Measurements from ENCODE around the gene UBL5.
A peak's percentile ranks its signal among the peaks of the same experiment; 100 is the strongest.

UBL5 gene

GRCh38 chr19:9854282-9854846 lies 26.6 kb downstream of the UBL5 start:
- DNase-seq (ENCODE audit: low spot score) = no peak

DNA sequence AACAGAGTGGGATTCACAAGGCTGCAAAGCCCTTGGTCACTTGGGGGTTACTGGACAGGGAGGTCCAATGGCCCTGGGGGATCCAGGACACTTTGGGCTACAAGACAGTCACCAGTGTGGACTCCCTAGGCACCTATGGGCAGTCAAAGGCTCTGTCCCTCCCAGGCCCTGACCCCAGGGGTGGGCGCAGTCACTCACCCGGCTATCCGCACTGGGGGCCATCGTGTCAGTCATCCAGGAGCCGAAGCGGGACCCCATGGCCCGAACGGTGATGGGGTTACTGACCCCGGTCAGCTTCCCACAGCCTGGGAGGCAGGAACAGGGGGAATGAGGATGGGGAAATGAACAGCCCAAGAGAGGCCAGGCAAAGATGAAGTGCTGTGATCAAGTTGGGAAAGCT lies 28.9 kb downstream of the UBL5 start:
- no peak for DNase-seq (ENCODE audit: low spot score)

- DNase-seq (ENCODE audit: low spot score) = no peak
These were observed 29.5 kb downstream of the UBL5 start for GRCh38 chr19:9857076-9857721.

GRCh38 chr19:9857920-9858746 lies 30.4 kb downstream of the UBL5 start:
- peak; percentile 46 for DNase-seq (ENCODE audit: low spot score)

DNA sequence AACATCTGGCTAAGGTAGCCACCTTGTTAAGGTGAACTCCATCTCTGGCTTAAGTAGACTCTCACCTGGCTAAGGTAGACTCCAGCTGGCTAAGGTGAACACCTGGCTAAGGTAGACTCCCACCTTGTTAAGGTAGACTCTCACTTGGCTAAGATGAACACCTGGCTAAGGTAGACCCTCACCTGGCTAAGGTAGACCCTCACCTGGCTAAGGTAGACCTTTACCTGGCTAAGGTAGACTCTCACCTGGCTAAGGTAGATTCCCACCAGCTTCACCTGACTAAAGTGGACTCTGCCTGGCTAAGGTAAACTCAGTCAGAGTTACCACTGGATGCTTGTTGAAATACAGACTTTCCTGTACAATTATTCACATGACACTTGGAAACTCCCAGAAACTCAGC lies 31.0 kb downstream of the UBL5 start:
- no peak for DNase-seq (ENCODE audit: low spot score)

DNA sequence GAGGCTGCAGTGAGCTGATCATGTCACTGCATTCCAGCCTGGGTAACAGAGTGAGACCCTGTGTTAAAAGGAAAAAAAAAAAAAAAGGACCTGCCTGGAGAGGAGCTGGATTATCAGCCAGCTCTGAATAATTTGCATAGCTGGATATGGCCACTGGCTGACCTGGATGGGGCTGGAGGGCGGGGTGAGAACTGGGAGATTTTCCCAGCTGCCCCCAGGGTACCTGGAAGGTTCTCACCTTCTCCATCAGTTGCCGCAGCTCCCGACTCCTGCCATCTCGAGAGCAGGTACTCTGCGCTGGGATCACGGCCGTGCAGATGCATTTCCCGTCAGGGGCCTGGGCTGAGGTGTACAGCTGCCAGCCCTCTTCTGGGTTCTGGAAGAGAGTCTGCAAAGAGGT lies 32.7 kb downstream of the UBL5 start:
- DNase-seq (ENCODE audit: low spot score) = no peak

DNA sequence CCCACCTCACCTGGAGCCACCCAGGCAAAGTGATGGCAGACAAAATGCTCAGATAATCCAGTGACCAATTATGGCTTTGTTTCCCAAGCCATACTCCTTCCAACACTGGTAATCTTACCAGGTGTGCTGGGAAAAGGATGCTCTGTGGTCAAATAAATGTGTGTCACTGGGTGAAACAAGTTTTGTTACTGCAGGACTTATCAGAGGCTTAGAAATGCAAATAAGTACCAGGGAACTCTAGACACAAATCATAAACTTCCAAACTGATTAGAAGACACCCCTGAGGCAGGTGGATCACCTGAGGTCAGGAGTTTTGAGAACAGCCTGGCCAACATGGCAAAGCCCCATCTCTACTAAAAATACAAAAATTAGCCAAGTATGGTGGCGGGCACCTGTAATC lies 33.8 kb downstream of the UBL5 start:
- DNase-seq (ENCODE audit: low spot score) = no peak

GRCh38 chr19:9862938-9863337 lies 35.2 kb downstream of the UBL5 start:
- no peak for DNase-seq (ENCODE audit: low spot score)

DNA sequence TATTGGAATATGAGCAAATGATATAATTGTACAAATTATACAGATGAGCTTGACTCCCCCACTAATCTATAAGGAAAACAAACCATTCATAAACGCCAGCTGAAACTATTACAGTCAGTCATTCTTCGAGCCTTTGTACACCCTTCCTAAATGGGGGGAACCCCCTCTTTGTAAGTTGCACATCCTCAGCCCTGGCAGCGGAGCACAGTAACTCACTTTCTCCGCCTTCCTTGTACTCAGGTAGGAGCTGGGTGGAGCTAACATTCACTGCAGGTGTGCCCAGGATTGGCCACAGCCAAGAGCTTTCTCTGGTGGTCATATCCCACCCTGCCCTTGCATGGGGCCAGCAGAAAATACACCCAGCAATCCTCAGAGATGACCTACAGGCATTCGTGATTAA lies 36.0 kb downstream of the UBL5 start:
- peak; percentile 24 for DNase-seq (ENCODE audit: low spot score)

DNA sequence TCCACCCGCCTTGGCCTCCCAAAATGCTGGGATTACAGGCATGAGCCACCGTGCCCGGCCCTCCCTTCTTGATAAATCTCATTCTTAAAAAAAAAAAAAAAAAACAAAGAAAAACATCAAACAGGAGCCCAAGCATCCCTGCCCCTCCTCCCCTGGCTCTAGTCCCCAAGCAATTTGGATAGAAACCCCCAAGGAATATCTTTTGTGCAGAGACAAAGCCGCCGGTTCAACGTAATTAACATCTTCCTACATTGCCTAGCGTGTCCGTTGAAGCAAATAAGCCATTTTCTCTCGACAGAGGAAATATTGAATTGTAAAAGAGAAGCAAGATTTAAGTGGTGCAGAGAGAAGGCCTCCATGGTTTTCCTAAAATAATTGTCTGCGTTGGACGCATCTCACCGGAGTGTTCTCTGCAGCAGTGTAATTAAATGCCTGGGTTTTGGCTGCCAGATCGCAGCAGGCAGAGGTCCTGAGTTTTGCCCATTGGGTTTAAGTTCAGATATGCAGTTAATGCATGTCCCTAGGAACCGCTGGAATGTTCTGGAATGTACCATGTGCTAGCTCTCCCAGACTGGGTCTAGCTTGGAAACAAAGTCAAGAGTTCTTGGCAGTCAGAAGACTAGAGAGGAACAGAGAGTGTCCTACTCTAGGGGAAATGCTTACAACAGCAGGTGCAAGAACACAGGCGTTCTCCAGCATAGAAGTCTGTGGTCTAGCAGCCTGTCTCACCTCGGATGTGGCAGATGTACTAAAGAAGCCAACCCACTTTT lies 38.2 kb downstream of the UBL5 start:
- peak; percentile 45 for DNase-seq (ENCODE audit: low spot score)

GRCh38 chr19:9868983-9869617 lies 41.4 kb downstream of the UBL5 start:
- no peak for DNase-seq (ENCODE audit: low spot score)

DNA sequence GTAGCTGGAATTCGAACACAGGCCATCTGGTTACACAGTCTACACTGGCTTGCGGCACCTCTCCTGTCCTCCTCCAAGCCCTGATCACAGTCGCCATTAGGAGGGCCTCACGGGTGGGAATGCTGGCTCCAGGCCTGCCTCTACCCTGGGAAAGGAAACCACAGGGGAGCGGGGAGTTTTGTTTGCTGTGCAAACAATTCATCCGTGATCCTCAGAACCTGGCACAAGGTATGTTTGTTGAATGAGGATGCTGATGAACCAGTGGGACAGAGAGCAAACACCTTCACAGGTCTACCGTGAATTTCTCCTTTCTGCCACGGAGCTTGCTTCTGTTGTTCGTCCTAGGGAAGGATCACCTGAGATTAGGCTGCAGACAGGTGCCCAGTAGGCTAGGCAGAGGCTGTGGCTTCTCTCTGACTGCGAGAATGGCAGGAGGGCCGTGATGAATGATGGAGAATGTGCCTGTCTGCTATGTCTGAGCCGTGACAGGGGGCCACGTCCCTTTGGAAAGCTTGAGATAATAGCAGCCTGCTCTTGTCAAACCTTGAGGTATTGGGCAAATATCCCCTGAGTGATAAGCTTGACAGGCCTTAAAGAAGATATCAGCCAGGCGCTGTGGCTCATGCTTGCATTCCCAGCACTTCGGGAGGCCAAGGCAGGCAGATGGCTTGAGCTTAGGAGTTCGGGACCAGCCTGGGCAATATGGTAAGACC lies 44.1 kb downstream of the UBL5 start:
- DNase-seq (ENCODE audit: low spot score) = no peak

GRCh38 chr19:9872618-9873242 lies 45.0 kb downstream of the UBL5 start:
- DNase-seq (ENCODE audit: low spot score) = no peak

GRCh38 chr19:9875031-9875627 lies 47.4 kb downstream of the UBL5 start:
- DNase-seq (ENCODE audit: low spot score) = no peak

- no peak for DNase-seq (ENCODE audit: low spot score)
These were observed 48.1 kb downstream of the UBL5 start for GRCh38 chr19:9875796-9876195.

GRCh38 chr19:9877780-9878510 lies 50.2 kb downstream of the UBL5 start:
- DNase-seq (ENCODE audit: low spot score) = no peak

- no peak for DNase-seq (ENCODE audit: low spot score)
These were observed 50.9 kb downstream of the UBL5 start for GRCh38 chr19:9878511-9879196.

Data from CD4-positive, alpha-beta T cell treated with Interleukin-15 for 4 hours (primary cell).